SK-N-MC (cell line): Measurements from ENCODE around the gene INF2.

Source experiments
- EZH2 ChIP-seq: fragments of 200-600 bp; sonication (generic); IDR thresholded peaks from one replicate; pipeline ENCODE4 v1.6.1; 2017; ENCODE audit warnings: antibody characterized with exemption
- POLR2AphosphoS5 ChIP-seq: IDR thresholded peaks from 2 replicates; pipeline ENCODE4 v1.6.1; 2012; ENCODE audit warnings: mild to moderate bottlenecking, low read depth, low read length, borderline replicate concordance

DNA sequence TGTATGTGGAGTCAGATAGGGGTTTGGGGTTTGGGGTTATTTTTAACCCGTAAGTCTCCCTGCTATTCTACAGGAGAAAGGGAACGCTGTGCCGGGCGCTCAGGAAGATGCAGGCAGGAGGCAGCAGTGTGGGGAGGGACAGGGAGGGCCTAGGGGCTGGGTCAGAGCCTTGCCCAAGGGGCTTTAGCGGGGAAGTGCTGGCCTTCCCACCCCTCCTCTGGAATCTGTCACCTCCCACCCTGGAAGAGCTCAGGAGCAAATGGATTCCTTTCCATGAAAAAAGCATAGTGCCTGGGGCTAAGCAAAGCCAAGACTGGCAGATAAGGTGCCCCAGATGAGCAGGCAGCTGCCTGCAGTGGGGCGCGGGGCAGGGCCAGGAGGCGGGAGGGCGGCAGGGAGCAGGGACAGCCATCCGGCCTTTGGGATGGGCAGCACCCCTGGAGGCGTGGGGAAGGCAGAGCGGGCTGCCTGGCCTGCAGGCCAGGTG, 7.3 kb upstream of the INF2 start:
- TF ChIP-seq EZH2 = no peak
- TF ChIP-seq POLR2AphosphoS5 = no peak
